AG04450 (cell line): Measurements from ENCODE around the gene ADAM10. TPM values are rescaled to one million over a fixed set of nuclear protein-coding genes. Genes with fewer than 3 reads are reported as not detected.

Experiments
- CTCF ChIA-PET: fragments of 300-600, 350-600 bp; formaldehyde crosslinking; extraction: SDS; loops from one replicate; lab custom pipeline; 2022; ENCODE audit warnings: antibody characterized with exemption, inconsistent platforms; lab: Charles Lee
- POLR2A ChIA-PET: fragments of 350-600 bp; formaldehyde crosslinking; extraction: SDS; loops from one replicate; lab custom pipeline; 2021; ENCODE audit warnings: antibody characterized with exemption, inconsistent platforms; lab: Yijun Ruan, JAX
- DNase-seq: peaks from one replicate; pipeline ENCODE4 v3.0.0-alpha.2; 2011; ENCODE audit warnings: low read depth, low spot score
- H3K27ac ChIP-seq: one replicate; pipeline ENCODE4 v1.5.1; 2012; ENCODE audit warnings: low read depth, low read length, control low read depth
- H3K27me3 ChIP-seq: one replicate; pipeline ENCODE4 v1.6.0; 2012; ENCODE audit warnings: low read length; ENCODE audit not compliant: control insufficient read depth, insufficient read depth
- H3K4me3 ChIP-seq: 2 replicates; pipeline ENCODE4 v1.5.1; 2011; ENCODE audit warnings: mild to moderate bottlenecking, low read depth, low read length, control low read depth
- H3K9me3 ChIP-seq: 2 replicates; pipeline ENCODE4 v1.5.1; 2012; ENCODE audit warnings: low read length; ENCODE audit not compliant: control insufficient read depth, insufficient read depth
- CTCF ChIP-seq: IDR thresholded peaks from 2 replicates; pipeline ENCODE4 v1.5.1; 2011; ENCODE audit warnings: low read depth, low read length, control low read depth, inconsistent platforms
- polyA plus RNA-seq: library from polyadenylated mRNA; depleted of rRNA; stranded (reverse); fragments of >200 nt; gene quantifications from 2 replicates; pipeline ENCODE4 v1.2.3, GENCODE V29; 2011

ADAM10 gene
- polyA plus RNA-seq, 1 experiment, result 220 TPM

DNA sequence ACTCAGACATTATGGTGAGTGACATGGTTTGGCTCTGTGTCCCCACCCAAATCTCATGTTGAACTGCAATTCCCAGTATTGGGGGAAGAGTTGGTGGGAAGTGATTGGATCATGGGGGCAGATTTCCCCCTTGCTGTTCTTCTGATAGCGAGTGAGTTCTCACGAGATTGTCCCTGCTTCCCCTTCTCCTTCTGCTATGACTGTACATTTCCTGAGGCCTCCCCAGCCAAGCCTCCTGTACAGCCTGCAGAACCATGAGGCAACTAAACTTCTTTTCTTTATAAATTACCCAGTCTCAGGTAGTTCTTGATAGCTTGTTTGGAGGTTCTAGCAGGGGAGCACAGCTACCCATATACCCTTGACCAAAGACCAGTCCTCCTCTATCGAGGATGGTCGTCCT is 45.9 kb downstream of the ADAM10 start:
- TF ChIP-seq CTCF, result no peak
- Histone ChIP-seq H3K9me3 (peaks cover 4% of the 10 kb centered on the region; the same call in 1 of the 2 replicates), H3K27me3 (no peaks in the 10 kb centered on the region), H3K27ac (no peak overlapping the region), H3K4me3 (no peak overlapping the region)
- POLR2A ChIA-PET, result no interaction called here
- no peak for DNase-seq
- CTCF ChIA-PET, result no interaction called here

- Histone ChIP-seq H3K27me3 (no peaks in the 10 kb centered on the region), H3K4me3 (no peak overlapping the region), H3K27ac (no peak overlapping the region), H3K9me3 (peaks cover 14% of the 10 kb centered on the region)
- ChIA-PET POLR2A (no interaction called here), CTCF (no interaction called here)
- no peak for TF ChIP-seq CTCF
- DNase-seq, result no peak
Measured at GRCh38 chr15:58702233-58702632, 47.3 kb downstream of the ADAM10 start.

DNA sequence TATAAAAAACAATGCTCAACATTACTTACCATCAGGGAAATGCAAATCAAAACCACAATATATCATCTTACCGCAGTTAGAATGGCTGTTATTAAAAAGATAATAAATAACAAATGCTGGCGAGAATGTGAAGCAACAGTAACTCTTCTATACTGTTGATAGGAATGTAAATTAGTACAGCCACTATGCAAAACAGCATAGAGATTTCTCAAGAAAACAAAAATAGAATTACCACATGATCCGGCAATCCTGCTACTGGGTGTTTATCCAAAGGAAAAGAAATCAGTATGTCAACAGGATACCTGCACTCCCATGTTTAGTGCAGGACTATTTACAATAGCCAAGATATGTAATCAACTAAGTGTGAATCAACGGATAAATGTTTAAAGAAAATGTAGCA is 48.1 kb downstream of the ADAM10 start:
- DNase-seq, result no peak
- TF ChIP-seq CTCF, result no peak
- Histone ChIP-seq H3K9me3 (peaks cover 17% of the 10 kb centered on the region), H3K27ac (no peak overlapping the region), H3K4me3 (no peak overlapping the region), H3K27me3 (no peaks in the 10 kb centered on the region)
- POLR2A ChIA-PET, result no interaction called here
- CTCF ChIA-PET, result no interaction called here

DNA sequence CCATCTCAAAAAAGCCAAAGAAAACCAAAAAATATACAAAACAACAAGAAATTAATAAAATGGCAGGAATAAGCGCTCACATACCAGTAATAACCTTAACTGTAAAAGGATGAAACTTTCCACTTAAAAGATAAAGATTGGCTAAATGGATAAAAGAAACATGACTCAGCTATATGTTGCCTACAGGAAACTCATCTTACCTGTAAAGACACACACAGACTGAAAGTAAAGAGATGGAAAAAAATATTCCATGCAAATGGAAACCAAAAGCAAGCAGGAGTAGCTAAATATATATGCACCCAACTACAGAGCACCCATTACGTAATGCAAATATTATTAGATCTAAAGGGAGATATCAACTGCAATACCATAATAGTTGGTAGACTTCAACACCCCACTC is 49.7 kb downstream of the ADAM10 start:
- no peak for TF ChIP-seq CTCF
- ChIA-PET CTCF (no interaction called here), POLR2A (no interaction called here)
- no peak overlapping the region for H3K27ac ChIP-seq
- H3K4me3 ChIP-seq, result no peak overlapping the region
- no peak for DNase-seq
- peaks cover 17% of the 10 kb centered on the region for H3K9me3 ChIP-seq
- H3K27me3 ChIP-seq, result no peaks in the 10 kb centered on the region

- POLR2A ChIA-PET, result no interaction called here
- Histone ChIP-seq H3K4me3 (no peak overlapping the region), H3K27me3 (no peaks in the 10 kb centered on the region), H3K27ac (no peak overlapping the region), H3K9me3 (peaks cover 17% of the 10 kb centered on the region)
- no peak for DNase-seq
- no peak for TF ChIP-seq CTCF
- CTCF ChIA-PET, result no interaction called here
Measured at GRCh38 chr15:58698887-58699641, 50.4 kb downstream of the ADAM10 start.
